OCI-LY1 (cell line): ENCODE results near the gene CHST15.

Experiments used
- H2AFZ ChIP-seq: fragments of 200-600 bp; sonication (generic), shearing (Covaris generic); 2 replicates; pipeline ENCODE4 v1.6.0; 2014; ENCODE audit warnings: antibody characterized with exemption, mild to moderate bottlenecking, low read length
- H3F3A ChIP-seq: fragments of 200-600 bp; sonication (generic), shearing (Covaris generic); 2 replicates; pipeline ENCODE4 v1.6.0; 2014; ENCODE audit warnings: mild to moderate bottlenecking, antibody characterized with exemption, low read length, moderate library complexity; ENCODE audit not compliant: insufficient read depth
- H3K27ac ChIP-seq: fragments of 200-600 bp; sonication (generic); 2 replicates; pipeline ENCODE4 v1.5.1; 2014; ENCODE audit warnings: low read length, mixed run types, mild to moderate bottlenecking, low read depth; ENCODE audit not compliant: poor library complexity, severe bottlenecking
- H3K27me3 ChIP-seq: fragments of 200-600 bp; sonication (generic); 2 replicates; pipeline ENCODE4 v1.6.0; 2014; ENCODE audit warnings: antibody characterized with exemption, mild to moderate bottlenecking, low read length, moderate library complexity; ENCODE audit not compliant: insufficient read depth
- H3K36me3 ChIP-seq: fragments of 200-600 bp; sonication (generic); 2 replicates; pipeline ENCODE4 v1.6.1; 2014; ENCODE audit warnings: mild to moderate bottlenecking, antibody characterized with exemption, low read length, moderate library complexity, mixed read lengths; ENCODE audit not compliant: insufficient read depth
- H3K4me1 ChIP-seq: fragments of 200-600 bp; sonication (generic); 2 replicates; pipeline ENCODE4 v1.5.1; 2014; ENCODE audit warnings: mild to moderate bottlenecking, low read length, moderate library complexity; ENCODE audit not compliant: insufficient read depth, severe bottlenecking
- H3K4me2 ChIP-seq: fragments of 200-600 bp; sonication (generic), shearing (Covaris generic); 2 replicates; pipeline ENCODE4 v1.6.1; 2014; ENCODE audit warnings: low read length
- H3K4me3 ChIP-seq: fragments of 200-600 bp; sonication (generic); 2 replicates; pipeline ENCODE4 v1.5.1; 2014; ENCODE audit warnings: low read length, low read depth, mild to moderate bottlenecking, mixed read lengths; ENCODE audit not compliant: poor library complexity, severe bottlenecking
- H3K79me2 ChIP-seq: fragments of 200-600 bp; shearing (Covaris generic); 2 replicates; pipeline ENCODE4 v1.6.1; 2016; ENCODE audit warnings: mixed run types, low read length, mixed read lengths; ENCODE audit not compliant: insufficient read depth
- H3K9ac ChIP-seq: fragments of 200-600 bp; sonication (generic), shearing (Covaris generic); 2 replicates; pipeline ENCODE4 v1.6.1; 2014; ENCODE audit warnings: mild to moderate bottlenecking, low read length, mixed read lengths
- H3K9me2 ChIP-seq: fragments of 200-600 bp; sonication (generic), shearing (Covaris generic); 2 replicates; pipeline ENCODE4 v1.6.1; 2014; ENCODE audit warnings: low read depth, mild to moderate bottlenecking, low read length, mixed read lengths
- H3K9me3 ChIP-seq: fragments of 200-600 bp; shearing (Covaris generic); 2 replicates; pipeline ENCODE4 v1.6.1; 2014; ENCODE audit warnings: low read length, mixed read lengths
- H4K20me1 ChIP-seq: fragments of 200-600 bp; sonication (generic), shearing (Covaris generic); 2 replicates; pipeline ENCODE4 v1.6.0; 2016; ENCODE audit warnings: mild to moderate bottlenecking, low read length; ENCODE audit not compliant: insufficient read depth
- CTCF ChIP-seq: fragments of 200-600 bp; sonication (generic), shearing (Covaris generic); IDR thresholded peaks from 2 replicates; pipeline ENCODE4 v1.5.1; 2017; ENCODE audit warnings: mild to moderate bottlenecking, antibody characterized with exemption, low read length, moderate library complexity, mixed read lengths
- EZH2 ChIP-seq: fragments of 200-600 bp; sonication (generic), shearing (Covaris generic); IDR thresholded peaks from 2 replicates; pipeline ENCODE4 v1.8.0; 2017; ENCODE audit warnings: borderline replicate concordance, mixed run types, mild to moderate bottlenecking, antibody characterized with exemption, low read length, moderate library complexity, mixed read lengths

CHST15 gene

GRCh38 chr10:124088915-124089314, 4.5 kb downstream of the CHST15 start:
- Histone ChIP-seq H2AFZ (no peak overlapping the region), H3K27me3 (no peaks in the 10 kb centered on the region), H3K9me3 (no peaks in the 10 kb centered on the region), H3K36me3 (peaks cover 4% of the 10 kb centered on the region; the same call in 1 of the 2 replicates), H4K20me1 (no peaks in the 10 kb centered on the region), H3K4me1 (peaks cover 82% of the 10 kb centered on the region), H3K4me2 (peak overlapping the region; percentile 75; the same call in 1 of the 2 replicates), H3K9ac (no peak overlapping the region), H3K27ac (no peak overlapping the region), H3K4me3 (peak overlapping the region; percentile 67), H3K9me2 (no peaks in the 10 kb centered on the region), H3F3A (no peaks in the 10 kb centered on the region), H3K79me2 (no peaks in the 10 kb centered on the region)
- TF ChIP-seq EZH2 (no peak), CTCF (no peak)

GRCh38 chr10:124087672-124088634, 5.4 kb downstream of the CHST15 start:
- H3K4me1 ChIP-seq, result peaks cover 88% of the 10 kb centered on the region
- no peaks in the 10 kb centered on the region for H3K9me2 ChIP-seq
- H3K36me3 ChIP-seq, result peaks cover 5% of the 10 kb centered on the region
- TF ChIP-seq CTCF, result no peak
- TF ChIP-seq EZH2, result no peak
- H3K79me2 ChIP-seq, result no peaks in the 10 kb centered on the region
- H3K27ac ChIP-seq, result peak overlapping the region; percentile 45
- H2AFZ ChIP-seq, result no peak overlapping the region
- H3K4me3 ChIP-seq, result peak overlapping the region; percentile 38
- H3K9ac ChIP-seq, result no peak overlapping the region; the same call in 1 of the 2 replicates
- H3K27me3 ChIP-seq, result no peaks in the 10 kb centered on the region
- no peaks in the 10 kb centered on the region for H3F3A ChIP-seq
- no peaks in the 10 kb centered on the region for H4K20me1 ChIP-seq
- peak overlapping the region; percentile 75 for H3K4me2 ChIP-seq
- H3K9me3 ChIP-seq, result no peaks in the 10 kb centered on the region

- H3K27ac ChIP-seq, result peak overlapping the region; percentile 36
- no peak overlapping the region for H3K4me3 ChIP-seq
- H3K9ac ChIP-seq, result no peak overlapping the region
- peaks cover 96% of the 10 kb centered on the region for H3K4me1 ChIP-seq
- no peaks in the 10 kb centered on the region for H4K20me1 ChIP-seq
- no peaks in the 10 kb centered on the region for H3F3A ChIP-seq
- H3K36me3 ChIP-seq, result peaks cover 11% of the 10 kb centered on the region
- H3K9me2 ChIP-seq, result no peaks in the 10 kb centered on the region
- H3K79me2 ChIP-seq, result no peaks in the 10 kb centered on the region
- no peaks in the 10 kb centered on the region for H3K9me3 ChIP-seq
- no peak overlapping the region for H2AFZ ChIP-seq
- TF ChIP-seq CTCF (no peak), EZH2 (no peak)
- H3K27me3 ChIP-seq, result no peaks in the 10 kb centered on the region
- H3K4me2 ChIP-seq, result peak overlapping the region; percentile 22; the same call in 1 of the 2 replicates
These were observed 6.4 kb downstream of the CHST15 start for GRCh38 chr10:124086787-124087671.
